C4-2B (cell line): ENCODE data around the gene BTRC.
"Not testable (repeated sequence)": the region's sequence is repeated elsewhere in the genome, so short reads cannot be mapped to it uniquely, and the experiment has no call there.

Source experiments
- H3K27ac ChIP-seq: fragments of 450-650 bp; 2 replicates; pipeline ENCODE4 v1.5.1; 2017
- ZFX ChIP-seq: fragments of 450-650 bp; IDR thresholded peaks from 2 replicates; pipeline ENCODE4 v1.6.1; 2017
- TF ChIP-seq, protein P1 (sequence below): fragments of 450-650 bp; conservative IDR thresholded peaks from 2 replicates; pipeline ENCODE4 v1.5.1; 2017; ENCODE audit warnings: mild to moderate bottlenecking

Gene BTRC

GRCh38 chr10:101330631-101331225 lies 23.2 kb upstream of the BTRC start:
- H3K27ac ChIP-seq: no peak overlapping the region
- no peak for TF ChIP-seq ZFX
- TF ChIP-seq, protein P1, sequence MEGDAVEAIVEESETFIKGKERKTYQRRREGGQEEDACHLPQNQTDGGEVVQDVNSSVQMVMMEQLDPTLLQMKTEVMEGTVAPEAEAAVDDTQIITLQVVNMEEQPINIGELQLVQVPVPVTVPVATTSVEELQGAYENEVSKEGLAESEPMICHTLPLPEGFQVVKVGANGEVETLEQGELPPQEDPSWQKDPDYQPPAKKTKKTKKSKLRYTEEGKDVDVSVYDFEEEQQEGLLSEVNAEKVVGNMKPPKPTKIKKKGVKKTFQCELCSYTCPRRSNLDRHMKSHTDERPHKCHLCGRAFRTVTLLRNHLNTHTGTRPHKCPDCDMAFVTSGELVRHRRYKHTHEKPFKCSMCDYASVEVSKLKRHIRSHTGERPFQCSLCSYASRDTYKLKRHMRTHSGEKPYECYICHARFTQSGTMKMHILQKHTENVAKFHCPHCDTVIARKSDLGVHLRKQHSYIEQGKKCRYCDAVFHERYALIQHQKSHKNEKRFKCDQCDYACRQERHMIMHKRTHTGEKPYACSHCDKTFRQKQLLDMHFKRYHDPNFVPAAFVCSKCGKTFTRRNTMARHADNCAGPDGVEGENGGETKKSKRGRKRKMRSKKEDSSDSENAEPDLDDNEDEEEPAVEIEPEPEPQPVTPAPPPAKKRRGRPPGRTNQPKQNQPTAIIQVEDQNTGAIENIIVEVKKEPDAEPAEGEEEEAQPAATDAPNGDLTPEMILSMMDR: no peak

- H3K27ac ChIP-seq: no peak overlapping the region
- TF ChIP-seq, protein P1: no peak
- TF ChIP-seq ZFX: no peak
Observed at GRCh38 chr10:101331956-101332355, 22.0 kb upstream of the BTRC start.

DNA sequence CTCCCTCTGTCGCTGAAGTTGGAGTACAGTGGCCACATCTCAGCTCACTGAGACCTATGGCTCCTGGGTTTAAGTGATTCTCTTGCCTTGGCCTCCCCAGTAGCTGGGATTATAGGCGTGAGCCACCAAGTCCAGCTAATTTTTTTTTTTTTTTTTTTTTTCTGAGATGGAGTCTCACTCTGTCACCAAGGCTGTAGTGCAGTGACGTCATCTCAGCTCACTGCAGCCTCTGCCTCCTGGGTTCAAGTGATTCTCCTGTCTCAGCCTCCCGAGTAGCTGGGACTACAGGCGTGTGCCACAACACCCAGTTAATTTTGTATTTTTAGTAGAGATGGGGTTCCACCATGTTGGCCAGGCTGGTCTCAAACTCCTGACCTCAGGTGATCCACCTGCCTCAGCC lies 19.7 kb upstream of the BTRC start:
- H3K27ac ChIP-seq: not testable (repeated sequence)

GRCh38 chr10:101336382-101336781 lies 17.6 kb upstream of the BTRC start:
- no peak overlapping the region for H3K27ac ChIP-seq
- TF ChIP-seq, protein P1: no peak
- TF ChIP-seq ZFX: no peak

GRCh38 chr10:101337836-101338235 lies 16.1 kb upstream of the BTRC start:
- TF ChIP-seq, protein P1: no peak
- TF ChIP-seq ZFX: no peak

DNA sequence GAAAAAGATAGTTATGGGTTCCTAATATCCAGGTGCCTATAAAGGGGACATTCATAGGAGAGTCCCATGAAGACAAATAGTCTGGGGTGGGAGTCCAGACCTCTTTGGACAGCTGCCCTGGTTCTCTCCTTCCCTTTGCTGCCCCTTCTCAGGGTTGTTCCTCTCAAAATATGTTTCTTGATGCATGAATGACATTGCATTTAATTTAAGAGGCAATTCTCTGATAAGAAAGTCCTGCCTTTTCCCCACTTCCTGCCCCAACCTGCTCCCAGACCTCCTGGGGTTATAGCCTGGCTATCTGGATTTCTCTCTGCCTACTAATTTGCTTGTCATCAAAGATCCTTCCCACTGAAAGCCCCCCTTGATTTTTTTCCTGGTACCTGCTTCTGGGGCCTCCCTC lies 12.5 kb upstream of the BTRC start:
- TF ChIP-seq ZFX: no peak
- TF ChIP-seq, protein P1: no peak

More at GRCh38 chr10:101337836-101338235, 16.1 kb upstream of the BTRC start:
- no peak overlapping the region for H3K27ac ChIP-seq

DNA sequence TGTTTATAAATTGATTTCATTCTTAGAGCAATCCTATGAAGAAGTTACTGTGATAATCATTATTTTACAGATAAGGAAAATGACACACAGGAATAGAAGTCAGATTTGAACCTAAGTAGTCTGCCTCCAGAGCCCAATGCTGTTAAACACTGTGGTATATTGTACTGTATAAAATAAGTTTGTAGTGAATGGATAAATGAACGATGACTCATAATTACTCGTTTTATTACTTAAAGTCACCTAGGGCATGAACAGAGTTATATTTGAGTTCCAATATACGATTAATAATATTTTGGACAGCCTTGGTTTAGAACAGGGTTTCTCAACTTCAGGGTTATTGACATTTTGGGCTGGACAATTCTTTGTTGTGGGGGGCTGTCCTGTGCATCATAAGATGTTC lies 7.8 kb upstream of the BTRC start:
- TF ChIP-seq ZFX: no peak
- TF ChIP-seq, protein P1: no peak
- no peak overlapping the region for H3K27ac ChIP-seq

More for the DNA sequence above, 12.5 kb upstream of the BTRC start:
- H3K27ac ChIP-seq: no peak overlapping the region

DNA sequence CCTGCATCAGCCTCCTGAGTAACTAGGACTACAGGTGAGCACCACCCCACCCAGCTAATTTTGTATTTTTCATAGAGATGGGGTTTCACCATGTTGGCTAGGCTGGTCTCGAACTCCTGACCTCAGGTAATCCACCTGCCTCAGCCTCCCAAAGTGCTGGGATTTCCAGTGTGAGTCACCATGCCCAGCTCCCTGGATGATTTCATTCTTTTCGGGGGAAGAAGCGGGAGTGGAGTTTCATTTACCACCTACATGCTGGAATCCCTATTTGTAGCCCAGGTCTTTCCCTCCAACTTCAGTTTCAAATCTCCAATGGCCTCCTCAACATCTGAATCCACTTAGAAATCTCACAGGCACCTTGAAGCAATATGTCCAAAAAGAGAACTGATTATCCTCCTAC lies 2.9 kb upstream of the BTRC start:
- no peak for TF ChIP-seq ZFX
- TF ChIP-seq, protein P1: no peak

More for the DNA sequence above, 2.9 kb upstream of the BTRC start:
- no peak overlapping the region for H3K27ac ChIP-seq
